Frontal cortex (tissue), 4 donors: ENCODE measurements around the gene ATN1. TPM values are rescaled to one million over a fixed set of nuclear protein-coding genes. Genes with fewer than 3 reads are reported as not detected.
A peak's percentile ranks its signal among the peaks of the same experiment; 100 is the strongest.

Experiments used
- DNase-seq, 2 donors: peaks; one replicate each; pipeline ENCODE4 v3.0.0; 2012; ENCODE audit warnings: low spot score in 2 of 2
- FAIRE-seq: peaks from 2 replicates; lab custom pipeline; 2012; peaks lifted over from hg19 to GRCh38; lab: Jason Lieb, UNC
- total RNA-seq: library from RNA; depleted of rRNA; stranded (reverse); fragments of >200 nt; gene quantifications from one replicate; pipeline ENCODE4 v1.2.3, GENCODE V29; 2014
- donor health status: control.
- donor health status: control.
- donor health status: control.

Gene ATN1
- total RNA-seq, 1 donor from 2014 or later, result 11.8 TPM

DNA sequence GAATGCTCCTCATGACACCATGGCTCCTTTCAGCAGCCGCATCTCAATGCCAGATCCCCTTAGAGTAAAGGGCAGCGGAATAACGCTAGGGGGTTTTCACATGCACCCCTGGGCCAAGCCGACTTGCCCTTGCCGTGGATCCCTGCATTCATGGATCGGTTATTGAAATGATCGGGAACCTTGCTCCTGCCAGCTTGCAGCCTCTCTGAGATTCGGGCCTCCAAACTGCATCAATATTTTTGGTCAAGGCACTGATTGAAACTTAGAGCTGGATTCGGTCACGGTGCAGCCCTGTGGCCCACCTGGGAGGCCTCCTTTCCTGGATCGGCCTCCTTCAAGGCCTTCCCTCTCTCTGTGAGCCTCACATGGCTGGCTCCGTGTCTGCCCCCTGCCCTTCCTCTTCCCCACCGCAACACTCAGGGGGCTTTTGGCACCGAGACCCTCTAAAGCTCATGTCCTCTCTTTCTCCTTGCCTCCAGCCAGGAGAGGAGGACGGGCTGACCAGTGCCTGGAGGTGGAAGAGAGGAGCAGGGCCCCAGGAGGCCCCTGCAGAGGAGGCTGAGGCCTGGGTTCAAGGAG is 25.2 kb downstream of the ATN1 start:
- DNase-seq (no peak), FAIRE-seq (no peak)

DNA sequence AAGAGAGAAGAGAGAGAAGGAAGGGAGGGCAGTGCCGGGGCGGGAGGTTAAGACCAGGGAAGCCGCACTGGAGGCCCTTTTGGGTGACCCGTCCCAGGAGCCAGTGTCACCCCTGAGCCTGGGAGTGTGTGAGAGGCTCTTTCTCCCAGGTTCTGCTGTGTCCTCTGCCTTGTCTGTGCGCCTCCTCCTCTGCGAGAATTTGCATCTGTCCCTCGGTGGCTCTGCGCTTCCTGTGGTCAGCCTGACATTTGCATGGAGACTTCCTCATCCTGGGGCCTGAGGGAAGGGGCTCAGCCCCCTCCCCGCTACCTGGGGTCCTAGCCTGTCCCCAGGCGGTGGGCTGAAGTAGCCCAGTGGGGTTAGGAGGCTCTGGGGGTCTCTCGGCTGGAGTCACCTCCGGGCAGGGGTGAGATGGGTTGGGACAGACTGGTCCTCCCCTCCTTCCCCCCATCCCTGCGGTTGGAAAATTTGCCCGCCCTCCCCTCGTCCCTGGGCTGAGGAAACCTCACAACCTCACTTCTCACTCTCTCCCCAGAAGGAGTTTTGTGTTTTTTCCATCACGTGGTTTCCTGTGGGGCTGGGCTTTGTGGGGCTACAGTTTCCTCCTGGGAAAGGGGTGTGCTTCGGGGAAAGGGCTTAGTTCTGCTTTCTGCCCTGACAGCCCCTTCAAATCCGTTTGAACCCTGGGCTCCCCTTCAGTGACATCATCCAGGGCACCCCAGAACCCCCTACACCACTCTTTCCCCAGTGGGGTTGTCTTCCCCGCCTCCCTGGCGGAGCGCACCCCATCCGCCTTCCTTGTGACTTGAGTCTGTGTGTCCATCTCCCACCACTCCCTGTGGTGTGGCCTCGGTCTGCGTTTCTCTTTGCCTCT is 25.9 kb downstream of the ATN1 start:
- DNase-seq (no peak), FAIRE-seq (no peak)

DNA sequence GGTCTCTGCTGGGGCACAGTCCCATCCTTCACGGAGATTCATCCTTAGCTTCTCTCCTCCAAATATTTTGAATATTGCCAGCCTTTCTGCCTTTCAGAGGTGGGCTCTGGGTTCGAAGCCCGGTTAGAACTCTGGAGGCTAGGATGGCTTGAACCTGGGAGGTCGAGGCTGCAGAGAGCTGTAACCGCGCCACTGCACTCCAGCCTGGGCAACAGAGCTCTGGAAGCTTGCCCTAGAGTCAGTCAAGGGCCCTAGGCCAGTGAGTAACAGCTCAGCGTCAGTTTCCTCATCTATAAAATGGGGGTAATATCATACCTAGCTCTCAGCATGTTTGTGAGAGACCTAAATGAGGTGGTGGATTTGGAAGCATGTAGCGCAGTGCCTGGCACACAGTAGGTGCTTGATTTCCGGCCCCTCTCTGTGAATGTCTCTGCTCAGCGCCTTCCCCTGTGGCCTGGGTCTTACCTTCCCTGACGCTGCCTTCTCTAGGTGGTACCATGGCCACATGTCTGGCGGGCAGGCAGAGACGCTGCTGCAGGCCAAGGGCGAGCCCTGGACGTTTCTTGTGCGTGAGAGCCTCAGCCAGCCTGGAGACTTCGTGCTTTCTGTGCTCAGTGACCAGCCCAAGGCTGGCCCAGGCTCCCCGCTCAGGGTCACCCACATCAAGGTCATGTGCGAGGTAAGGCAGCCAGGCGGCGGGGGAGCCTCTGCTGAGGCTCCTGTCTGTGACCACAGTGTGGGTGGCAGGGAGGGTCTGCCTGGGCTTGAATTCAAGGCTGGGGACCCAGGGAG is 26.8 kb downstream of the ATN1 start:
- DNase-seq, result no peak
- no peak for FAIRE-seq

DNA sequence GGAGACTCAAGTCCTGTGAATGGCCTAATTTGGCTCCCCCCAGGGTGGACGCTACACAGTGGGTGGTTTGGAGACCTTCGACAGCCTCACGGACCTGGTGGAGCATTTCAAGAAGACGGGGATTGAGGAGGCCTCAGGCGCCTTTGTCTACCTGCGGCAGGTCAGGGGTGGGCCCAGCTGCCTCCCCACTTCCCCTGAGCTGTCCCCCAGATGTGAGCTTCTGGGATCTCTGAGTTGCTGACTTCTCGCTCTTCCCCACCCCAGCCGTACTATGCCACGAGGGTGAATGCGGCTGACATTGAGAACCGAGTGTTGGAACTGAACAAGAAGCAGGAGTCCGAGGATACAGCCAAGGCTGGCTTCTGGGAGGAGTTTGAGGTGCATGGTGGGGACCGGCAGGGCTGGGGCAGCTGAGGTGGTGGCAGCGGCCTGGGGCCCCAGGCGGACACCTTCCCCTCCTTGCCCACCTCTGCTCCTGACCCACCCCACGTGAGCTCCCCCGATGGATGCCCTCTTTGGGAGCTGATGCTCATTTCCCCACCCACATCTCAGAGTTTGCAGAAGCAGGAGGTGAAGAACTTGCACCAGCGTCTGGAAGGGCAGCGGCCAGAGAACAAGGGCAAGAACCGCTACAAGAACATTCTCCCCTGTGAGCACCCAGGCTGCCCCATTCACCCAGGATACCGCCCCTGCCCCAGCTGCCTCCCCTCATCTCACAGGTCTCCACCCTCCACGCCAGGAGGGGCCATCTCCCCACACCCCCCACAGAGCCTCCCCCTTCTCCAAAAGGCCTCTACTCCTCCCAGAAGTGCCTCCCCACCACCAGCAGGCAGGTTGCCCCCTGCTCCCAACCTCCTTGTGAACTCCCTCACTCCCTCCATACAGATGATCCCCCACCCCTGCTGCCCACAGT is 27.6 kb downstream of the ATN1 start:
- DNase-seq, result no peak
- FAIRE-seq, result no peak

DNA sequence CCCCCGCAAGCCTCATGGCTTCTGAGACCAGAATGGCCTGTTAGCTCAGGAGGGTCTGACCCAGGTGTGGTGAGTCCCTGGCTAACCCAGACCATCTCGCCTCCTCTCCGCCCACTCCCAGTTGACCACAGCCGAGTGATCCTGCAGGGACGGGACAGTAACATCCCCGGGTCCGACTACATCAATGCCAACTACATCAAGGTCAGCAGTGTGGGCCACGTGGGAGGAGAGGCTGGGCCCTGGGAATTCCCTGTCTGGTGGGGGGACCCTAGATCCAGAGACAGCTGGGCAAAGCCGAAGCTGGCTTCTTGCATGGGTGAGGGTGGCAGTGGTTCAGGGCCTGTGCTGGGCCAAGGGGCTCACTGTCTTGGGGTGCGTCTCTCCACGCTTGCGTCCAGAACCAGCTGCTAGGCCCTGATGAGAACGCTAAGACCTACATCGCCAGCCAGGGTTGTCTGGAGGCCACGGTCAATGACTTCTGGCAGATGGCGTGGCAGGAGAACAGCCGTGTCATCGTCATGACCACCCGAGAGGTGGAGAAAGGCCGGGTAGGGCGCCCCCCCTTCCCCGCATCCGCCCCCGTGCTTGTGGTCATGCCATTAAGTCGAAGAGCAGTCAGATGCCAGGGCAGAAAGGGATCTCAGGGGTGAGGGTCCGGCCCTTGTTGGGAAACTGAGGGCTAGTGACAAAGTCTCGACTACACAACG is 28.4 kb downstream of the ATN1 start:
- DNase-seq (no peak), FAIRE-seq (no peak)

DNA sequence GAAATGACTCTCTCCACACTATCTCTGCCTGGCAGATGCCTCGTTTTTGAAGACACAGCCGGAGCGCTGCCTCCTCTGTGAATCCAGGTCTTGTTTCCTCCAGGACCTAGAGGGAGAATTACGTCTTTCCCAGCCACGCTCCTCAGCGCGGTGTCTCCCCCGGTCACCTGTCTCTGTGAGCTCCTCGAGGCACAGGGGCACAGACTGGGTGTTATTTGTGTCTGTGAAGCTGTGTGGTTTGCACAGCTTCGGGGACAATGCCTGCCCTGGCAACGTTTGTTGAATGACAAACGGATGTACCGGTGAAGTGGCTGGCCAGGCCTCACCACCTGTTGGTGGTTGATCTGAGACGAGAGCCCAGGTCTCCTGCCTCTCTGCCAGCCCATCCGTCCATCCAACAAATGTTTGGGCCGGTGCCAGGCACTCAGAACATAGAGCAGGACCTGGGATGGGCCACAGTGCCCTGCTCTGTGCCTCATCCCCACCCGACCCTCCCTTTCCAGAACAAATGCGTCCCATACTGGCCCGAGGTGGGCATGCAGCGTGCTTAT is 29.5 kb downstream of the ATN1 start:
- no peak for FAIRE-seq
- DNase-seq, result no peak

DNA sequence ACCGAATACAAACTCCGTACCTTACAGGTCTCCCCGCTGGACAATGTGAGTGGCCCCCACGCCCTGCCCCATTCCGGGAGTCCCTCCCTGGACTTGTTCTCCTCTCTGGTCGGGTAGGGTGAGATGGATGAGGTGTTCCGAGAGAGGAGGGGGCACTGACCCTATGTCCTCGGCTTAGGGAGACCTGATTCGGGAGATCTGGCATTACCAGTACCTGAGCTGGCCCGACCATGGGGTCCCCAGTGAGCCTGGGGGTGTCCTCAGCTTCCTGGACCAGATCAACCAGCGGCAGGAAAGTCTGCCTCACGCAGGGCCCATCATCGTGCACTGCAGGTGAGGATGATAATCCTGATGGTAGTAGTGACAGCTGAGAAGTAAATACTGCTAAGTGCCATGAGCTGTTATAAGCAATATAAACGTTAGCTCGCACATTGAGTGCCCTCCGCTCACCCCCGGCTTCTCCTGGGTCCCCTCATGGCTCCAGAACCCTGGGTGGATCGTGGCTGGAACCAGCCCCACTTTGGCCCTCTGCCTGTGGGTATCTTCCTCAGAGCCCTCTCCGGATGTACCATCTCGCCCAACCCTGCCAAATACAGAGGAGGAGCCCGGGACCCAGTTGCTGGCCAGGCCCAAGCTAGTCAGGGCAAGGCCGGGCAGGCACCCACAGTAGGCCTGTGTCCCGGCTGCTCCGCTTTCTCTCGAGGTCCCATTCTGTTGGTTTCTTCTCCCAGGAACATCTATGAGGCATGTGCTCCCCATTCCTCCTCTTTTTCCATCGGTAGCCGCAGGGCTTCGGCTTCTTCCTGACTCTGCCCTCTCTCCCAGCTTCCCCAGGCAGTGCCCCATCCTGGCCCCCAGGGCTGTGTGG is 30.2 kb downstream of the ATN1 start:
- no peak for DNase-seq
- no peak for FAIRE-seq

DNA sequence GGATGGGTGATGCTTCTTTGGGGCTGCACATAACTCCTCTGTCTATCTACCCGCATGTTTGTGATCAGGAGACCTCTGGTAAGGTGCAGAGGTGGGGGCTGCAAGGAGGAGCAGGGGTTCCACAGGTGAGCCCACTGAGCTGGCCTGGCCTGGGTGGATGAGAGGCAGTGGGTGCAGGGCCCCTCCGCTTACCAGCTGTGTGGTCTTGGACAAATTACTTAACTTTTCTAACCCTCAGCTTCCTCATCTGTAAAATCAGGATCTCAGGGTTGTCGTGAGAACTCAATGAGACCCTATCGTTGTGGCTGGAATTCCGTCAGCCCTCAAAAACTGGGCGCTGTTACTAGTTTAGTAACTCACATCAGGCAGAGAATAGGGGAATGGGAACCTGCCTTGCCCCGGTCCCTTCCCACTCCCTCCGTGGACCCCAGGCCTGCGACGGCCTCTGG is 30.9 kb downstream of the ATN1 start:
- no peak for FAIRE-seq
- DNase-seq, result peak in 1 of 2 donors; percentile 15

DNA sequence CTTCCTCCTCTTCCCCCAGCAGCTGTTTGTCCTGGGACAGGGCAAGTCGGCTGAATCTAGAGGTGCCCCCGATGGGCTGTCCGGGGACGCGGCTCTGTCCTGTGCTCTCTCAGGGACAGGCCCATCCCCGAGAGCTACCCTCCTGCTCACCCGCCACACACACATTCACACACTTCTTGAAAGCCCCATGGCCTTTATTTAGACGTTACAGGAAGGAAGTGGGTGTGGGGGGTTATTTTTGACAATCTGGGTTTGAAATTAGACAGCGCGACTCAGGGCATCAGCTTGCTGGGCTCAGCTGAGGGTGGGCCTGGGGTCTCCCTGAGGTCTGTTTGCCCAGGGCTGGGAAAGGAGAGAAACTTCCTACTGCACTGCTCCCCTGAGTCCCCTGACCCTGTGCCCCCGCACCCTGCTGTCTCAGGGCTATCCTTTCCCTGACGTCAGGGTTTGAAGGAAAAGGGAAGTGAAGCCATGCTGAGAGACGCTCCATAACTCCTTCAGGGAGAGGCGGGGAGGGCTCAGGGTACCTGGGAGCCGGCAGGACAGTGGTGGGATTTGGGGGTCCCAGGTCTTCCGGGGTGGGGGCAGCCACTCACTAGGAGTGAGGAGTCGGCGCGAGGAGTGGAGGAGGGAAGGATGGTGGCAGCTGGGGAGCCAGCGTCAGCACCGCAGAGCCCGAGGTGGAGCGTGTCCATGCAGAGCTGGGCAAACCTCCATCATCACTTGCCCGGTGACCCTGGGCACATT is 31.5 kb downstream of the ATN1 start:
- FAIRE-seq (no peak), DNase-seq (peak; percentile 29 to 35)

DNA sequence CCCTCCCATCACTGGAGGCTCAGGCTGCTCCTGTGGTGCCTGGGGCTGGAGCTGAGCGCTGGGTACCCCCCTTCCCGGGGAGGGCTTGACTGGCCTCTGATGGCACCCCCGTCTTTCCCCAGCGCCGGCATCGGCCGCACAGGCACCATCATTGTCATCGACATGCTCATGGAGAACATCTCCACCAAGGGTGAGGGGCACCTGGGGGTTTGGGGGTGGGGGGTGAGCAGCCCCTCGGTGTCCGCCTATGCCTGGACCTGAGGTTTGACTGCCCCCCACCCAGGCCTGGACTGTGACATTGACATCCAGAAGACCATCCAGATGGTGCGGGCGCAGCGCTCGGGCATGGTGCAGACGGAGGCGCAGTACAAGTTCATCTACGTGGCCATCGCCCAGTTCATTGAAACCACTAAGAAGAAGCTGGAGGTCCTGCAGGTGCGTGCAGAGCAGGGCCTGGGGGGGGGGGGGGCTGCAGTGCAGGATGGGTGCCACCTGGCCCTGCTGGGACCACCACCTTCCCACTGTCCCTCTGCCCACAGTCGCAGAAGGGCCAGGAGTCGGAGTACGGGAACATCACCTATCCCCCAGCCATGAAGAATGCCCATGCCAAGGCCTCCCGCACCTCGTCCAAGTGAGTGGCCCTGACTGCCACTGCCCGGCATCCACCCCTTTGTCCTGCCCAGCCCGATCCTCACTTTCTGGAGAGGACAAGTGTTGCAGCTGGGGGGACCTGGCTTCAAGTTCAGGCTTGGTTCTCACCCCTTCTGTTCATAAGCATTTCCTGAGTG is 32.2 kb downstream of the ATN1 start:
- DNase-seq (peak in 1 of 2 donors; percentile 11), FAIRE-seq (no peak)

DNA sequence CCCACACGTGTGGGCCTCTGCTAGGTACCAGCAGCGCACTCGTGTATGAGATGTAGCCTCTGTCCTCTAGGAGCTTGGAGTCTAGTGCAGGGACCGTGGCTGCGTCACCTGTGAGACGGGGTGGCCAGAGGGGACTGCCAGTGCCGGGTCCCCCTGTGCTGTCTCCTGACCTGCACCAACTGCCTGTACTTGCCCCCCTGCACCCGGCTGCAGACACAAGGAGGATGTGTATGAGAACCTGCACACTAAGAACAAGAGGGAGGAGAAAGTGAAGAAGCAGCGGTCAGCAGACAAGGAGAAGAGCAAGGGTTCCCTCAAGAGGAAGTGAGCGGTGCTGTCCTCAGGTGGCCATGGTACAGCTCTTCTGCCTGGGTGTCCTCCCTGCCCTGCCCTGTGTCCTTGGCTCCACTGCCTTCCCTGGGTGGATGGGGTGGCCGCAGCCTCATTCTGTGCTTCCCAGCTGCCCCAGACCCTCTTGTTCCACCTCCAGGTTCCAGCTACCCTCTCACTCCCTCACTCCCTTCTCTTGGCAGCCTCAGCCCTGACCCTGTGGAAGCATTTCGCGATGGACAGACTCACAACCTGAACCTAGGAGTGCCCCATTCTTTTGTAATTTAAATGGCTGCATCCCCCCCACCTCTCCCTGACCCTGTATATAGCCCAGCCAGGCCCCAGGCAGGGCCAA is 33.0 kb downstream of the ATN1 start:
- no peak for FAIRE-seq

DNA sequence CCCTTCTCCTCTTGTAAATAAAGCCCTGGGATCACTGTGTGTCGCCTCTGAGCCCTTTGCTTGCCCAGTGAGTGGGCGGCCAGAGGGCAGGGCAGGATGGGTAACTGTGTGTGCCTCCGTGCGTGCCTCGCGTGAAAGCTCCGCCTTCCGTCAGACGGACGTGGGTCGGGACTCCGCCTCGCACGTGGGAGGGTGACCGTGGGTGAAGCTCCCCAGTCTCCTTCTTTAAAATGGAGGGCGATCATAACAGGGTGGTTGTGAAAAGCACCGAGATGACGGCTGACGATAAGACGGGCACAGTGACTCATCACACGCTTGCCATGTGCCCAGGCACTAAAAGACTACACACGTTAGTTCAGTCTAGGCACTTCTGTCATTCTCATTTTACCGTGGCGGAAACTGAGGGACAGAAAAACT is 33.5 kb downstream of the ATN1 start:
- DNase-seq (peak; percentile 17 to 61), FAIRE-seq (no peak)

More for the DNA sequence above, 33.0 kb downstream of the ATN1 start:
- DNase-seq, result peak; percentile 13 to 32

DNA sequence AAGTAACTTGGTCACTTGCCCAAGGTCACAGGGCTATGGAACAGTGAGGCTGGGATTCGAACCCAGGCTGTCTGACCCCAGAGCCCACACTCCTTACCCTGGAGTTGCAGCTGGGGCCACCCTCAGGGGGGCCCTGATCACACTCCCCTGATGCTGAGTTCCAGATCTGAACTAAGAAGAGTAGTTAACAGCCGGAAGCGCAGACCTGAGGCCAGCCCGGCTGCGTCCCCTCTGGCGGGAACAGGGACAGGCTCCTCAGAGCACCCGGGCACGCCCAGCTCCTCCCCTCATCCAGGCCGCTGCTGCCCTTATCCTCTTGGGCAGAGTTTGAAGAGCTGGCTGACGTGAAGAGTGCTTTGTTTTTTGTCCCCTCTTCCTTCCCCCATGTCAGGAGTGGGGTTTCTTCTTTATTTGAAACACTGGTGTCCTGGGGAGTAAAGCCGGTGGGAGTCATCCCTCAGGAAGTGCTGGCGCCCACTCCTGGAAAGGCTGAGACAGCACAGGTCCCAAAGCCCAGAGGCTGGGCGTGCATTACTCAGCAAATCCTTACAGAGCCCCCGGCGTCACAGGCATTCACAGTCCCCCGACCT is 34.0 kb downstream of the ATN1 start:
- no peak for FAIRE-seq
- peak; percentile 25 to 69 for DNase-seq

DNA sequence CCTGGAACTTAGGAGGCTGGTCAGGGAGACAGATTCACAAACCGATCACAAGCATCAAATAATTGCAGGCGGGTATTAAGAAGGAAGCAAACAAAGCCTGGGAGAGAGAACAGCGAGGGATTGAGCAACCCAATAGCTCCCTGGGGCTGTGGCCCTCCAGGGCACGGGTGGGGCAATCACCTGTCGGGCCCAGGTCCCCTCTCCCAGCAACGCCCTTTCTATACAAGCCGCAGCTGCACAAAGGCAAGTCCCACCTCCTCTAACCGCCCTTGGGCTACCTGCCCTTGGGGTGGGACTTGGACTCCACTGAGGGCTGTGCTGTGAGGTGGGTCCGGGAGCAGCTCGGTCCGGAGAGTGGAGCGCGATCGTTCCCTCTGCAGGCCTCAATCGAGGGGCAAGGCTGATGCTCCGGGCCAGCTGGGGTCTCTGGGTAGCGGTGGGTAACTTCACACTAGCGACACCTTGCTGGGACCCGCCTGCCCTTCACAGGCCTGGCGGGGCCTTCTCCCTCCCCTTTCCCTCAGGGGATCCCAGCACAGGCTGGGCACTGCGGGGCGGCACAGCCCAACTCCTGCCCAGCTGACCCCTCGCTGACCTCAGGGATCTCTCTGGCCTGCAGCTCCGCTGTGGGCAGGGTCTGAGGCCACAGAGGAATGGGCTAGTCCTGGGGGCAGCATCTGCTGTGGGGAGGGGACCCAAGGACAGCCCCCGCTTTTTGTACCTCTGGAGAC is 34.7 kb downstream of the ATN1 start:
- peak in 1 of 2 donors; percentile 11 for DNase-seq
- no peak for FAIRE-seq
